Kidney tubule cell (primary cell): ENCODE measurements around the gene HDDC3.

Source experiments
- DNase-seq: peaks from one replicate; pipeline ENCODE4 v3.0.0-alpha.2; 2018; ENCODE audit warnings: low spot score

HDDC3 gene

DNA sequence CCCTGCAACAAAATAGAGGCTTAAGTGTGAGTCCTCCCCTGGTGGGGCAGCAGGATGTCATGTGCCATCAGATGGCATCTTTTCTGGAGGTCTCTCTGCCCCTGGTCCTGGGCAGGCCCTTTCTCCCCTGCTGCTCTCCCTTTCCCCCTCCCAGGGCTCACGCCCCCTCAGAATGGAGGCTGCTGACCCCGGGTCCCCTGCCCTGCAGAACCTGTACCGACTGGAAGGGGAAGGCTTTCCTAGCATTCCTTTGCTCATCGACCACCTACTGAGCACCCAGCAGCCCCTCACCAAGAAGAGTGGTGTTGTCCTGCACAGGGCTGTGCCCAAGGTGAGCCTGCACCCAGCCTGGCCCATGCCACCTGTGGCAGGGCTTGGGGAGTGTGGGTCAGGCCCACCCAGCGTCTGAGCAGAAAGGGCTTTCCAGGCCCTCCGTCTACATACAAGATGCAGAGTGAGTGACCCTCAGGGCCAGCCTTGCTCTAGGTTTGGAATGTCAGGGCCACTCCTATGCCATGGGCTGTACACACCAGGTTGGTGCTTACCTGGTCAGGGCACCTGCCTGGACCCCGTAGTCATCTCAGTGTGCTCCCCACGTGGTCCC, 40.9 kb downstream of the HDDC3 start:
- DNase-seq: no peak

DNA sequence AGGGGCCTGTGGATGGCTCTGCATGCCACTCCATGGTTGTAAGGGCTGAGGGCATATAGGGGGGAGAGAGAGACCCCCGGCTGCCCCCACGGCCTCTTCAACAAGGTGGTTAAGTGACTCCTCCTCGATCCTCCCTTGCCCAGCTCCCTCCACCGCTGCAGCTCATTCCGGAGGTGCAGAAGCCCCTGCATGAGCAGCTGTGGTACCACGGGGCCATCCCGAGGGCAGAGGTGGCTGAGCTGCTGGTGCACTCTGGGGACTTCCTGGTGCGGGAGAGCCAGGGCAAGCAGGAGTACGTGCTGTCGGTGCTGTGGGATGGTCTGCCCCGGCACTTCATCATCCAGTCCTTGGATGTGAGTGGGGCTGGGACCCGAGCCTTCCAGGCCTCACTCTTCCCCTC, 41.5 kb downstream of the HDDC3 start:
- DNase-seq: no peak

DNA sequence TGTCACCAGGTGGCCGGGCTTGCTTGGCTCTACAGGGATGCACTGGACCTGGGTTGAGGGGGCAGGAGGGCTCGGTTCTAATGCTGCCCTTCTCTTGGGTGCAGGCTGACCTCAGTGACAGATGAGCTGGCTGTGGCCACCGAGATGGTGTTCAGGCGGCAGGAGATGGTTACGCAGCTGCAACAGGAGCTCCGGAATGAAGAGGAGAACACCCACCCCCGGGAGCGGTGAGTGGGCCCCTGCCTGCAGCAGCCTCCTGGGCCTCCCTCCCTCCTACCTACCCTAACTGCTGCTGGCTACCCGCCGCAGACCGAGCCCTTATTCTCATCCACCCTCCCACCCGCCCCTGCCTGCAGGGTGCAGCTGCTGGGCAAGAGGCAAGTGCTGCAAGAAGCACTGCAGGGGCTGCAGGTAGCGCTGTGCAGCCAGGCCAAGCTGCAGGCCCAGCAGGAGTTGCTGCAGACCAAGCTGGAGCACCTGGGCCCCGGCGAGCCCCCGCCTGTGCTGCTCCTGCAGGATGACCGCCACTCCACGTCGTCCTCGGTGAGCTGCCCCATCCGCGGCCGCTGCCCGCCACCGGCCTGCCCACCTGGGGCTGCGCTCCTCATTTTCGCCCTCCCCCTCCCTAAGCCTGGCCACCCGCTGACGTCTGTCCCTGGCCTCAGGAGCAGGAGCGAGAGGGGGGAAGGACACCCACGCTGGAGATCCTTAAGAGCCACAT, 42.5 kb downstream of the HDDC3 start:
- DNase-seq: no peak

DNA sequence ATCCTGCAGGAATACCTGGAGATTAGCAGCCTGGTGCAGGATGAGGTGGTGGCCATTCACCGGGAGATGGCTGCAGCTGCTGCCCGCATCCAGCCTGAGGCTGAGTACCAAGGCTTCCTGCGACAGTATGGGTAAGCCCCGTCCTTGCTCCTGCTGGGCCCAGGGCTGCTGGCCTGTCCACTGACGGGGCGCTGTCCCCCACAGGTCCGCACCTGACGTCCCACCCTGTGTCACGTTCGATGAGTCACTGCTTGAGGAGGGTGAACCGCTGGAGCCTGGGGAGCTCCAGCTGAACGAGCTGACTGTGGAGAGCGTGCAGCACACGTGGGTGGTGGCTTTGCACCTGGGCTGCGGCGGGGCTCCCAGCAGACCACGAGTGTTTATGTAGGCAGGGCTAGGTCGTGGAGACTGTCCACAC, 43.0 kb downstream of the HDDC3 start:
- DNase-seq: no peak

DNA sequence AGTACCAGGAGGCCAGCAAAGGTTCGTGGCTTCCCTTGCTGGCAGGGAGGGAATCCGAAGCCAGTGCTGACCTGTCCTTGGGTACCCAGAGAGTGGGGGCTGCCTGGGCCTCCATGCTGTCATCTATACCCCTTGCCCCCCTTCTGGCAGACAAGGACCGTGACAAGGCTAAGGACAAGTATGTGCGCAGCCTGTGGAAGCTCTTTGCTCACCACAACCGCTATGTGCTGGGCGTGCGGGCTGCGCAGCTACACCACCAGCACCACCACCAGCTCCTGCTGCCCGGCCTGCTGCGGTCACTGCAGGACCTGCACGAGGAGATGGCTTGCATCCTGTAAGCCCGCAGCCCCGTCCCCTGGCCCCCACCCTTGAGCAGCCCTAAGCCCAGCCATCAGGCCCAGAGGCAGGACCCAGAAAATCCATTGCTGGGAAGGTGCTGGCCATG, 45.3 kb downstream of the HDDC3 start:
- no peak for DNase-seq

DNA sequence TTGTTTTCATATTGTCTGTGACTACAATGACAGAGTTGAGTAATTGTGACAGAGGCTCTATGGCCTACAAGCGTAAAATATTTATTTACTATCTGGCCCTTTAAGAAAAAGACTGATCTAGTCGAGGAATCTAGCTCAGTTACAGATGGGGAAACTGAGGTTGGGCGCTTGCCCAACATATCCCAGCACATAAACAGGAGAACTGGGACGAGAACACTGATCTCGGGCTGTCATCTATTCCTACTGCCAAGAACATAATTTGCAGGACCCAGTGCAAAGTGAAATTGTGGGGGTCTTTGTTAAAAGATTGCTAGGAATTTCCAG, 46.1 kb downstream of the HDDC3 start:
- no peak for DNase-seq

DNA sequence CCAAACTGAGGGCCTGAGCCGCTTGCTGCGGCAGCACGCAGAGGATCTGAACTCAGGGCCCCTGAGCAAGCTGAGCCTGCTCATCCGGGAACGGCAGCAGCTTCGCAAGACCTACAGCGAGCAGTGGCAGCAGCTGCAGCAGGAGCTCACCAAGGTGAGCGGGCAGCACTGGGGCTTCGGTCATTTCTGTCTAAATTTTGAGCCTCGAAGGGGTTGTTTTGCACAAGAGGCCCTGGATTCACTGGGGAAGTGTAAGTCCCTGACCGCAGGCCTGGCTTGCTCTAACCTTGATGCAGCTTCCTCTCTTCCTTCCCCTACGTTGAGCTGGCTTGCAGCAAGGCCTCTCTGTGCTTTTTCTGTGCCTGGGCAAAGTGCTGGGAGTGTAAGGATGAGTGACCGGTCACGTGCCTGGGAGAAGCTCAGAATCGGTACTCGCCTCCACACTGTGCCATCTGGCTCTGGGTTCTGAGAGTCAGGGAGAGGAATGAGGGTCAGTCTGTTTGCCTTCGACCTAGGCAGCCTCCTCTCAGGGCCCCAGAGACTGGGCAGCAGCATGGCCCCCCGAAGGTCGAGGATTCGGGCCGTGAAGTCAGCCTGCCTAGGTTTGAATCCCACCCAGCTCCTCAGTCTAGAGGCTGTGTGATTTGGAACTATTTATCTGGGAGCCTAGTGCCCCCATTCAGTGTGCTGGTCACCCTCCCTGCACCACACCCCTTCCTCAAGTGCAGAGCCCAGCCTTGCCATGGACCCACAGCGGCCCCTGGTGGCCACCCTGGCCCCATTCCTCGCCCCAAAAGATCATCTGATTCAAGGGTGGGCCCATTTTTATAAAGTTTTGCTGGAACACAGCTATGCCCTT, 46.7 kb downstream of the HDDC3 start:
- peak; percentile 57 for DNase-seq

DNA sequence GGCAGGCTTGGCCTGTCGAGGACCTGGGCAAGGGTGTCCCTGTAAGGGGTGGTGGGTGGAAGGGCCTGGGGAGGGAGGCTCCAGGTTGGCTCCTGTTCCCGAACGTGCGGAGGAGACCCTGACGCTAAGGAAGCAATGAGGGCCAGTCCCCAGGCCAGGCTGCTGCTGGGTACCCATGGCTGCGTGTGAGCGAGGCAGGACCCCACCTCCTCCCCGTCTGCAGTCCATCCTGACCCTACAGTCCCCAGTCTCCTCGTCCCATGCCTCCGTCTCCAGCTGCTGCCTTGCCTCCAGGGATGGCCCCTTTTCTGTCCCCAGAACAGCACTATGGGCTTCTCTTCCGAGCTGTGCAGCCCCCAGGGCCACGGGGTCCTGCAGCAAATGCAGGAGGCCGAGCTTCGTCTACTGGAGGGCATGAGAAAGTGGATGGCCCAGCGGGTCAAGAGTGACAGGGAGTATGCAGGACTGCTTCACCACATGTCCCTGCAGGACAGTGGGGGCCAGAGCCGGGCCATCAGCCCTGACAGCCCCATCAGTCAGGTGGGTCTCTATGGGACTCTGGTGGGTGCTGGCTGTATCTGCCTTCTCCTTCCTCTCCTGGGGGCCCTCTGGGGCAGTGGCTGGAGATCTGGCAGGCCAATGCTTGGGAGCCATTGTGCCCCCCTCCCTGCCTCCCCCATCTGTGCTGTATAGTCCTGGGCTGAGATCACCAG, 47.5 kb downstream of the HDDC3 start:
- DNase-seq: no peak

DNA sequence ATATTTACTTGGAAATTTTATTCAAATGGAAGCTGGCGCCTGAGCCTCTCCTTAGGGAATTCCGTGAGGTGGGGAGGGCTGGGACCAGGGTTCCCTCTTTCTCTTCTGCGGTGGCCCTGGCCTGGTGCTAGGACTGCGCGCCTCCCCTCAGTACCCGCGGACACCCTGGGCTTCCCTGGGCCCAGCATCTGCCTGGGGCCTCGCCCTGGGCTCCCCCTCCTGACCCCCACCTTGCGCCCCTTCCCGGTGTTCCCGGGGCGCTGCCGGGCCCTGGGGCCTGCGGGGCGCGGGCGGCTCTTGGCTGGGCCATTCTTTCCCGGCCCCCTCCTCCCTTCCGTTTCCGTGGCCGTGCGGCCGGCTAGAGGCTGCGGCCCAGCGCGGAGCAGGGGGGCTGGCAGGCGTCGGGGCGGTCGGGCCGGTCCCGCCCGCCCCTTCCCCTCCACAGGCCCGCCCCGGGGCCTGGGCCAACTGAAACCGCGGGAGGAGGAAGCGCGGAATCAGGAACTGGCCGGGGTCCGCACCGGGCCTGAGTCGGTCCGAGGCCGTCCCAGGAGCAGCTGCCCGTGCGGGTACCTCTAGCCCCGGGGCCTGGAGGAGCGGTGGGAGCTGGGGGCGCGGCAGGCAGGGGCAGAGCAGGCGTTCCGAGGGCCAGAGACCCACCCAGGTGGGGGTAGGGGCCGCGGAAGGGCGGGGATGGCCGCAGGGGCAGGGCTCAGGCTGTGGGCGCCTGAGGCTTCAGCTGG, 48.2 kb downstream of the HDDC3 start, which contains the start of gene FES:
FES (plus strand) TSS at position 529 of the 743 bp plus-strand sequence. CDS start 542 bp downstream, outside the sequence.
- peak; percentile 44 for DNase-seq

DNA sequence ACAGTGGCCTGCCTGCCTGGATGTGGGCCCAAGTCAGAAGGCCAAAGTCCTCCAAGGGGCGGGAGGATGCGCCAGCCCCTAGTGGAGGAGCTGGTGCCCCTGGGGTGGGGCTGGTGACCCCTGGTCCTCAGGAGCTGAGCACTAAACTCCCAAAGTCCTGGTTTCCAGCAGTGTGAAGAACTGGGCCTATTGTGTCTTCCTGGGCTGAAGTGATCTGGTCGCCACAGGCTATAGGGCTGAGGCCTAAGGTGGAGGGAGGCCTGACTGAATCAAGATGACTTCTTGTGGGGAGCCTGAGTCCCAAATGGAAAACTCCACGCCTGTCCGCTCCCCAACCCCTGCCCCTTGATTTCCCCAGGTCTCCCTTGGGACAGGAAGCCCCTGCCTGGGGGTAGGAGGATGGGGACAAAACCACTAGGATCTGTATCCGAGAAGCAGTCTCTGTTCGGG, 48.8 kb downstream of the HDDC3 start:
- no peak for DNase-seq

DNA sequence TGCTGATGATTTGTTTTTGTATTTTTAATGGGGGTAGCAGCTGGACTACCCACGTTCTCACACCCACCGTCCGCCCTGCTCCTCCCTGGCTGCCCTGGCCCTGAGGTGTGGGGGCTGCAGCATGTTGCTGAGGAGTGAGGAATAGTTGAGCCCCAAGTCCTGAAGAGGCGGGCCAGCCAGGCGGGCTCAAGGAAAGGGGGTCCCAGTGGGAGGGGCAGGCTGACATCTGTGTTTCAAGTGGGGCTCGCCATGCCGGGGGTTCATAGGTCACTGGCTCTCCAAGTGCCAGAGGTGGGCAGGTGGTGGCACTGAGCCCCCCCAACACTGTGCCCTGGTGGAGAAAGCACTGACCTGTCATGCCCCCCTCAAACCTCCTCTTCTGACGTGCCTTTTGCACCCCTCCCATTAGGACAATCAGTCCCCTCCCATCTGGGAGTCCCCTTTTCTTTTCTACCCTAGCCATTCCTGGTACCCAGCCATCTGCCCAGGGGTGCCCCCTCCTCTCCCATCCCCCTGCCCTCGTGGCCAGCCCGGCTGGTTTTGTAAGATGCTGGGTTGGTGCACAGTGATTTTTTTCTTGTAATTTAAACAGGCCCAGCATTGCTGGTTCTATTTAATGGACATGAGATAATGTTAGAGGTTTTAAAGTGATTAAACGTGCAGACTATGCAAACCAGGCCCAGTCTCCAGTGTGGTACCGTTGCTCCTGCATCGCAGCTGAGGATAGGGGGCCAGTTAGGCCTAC, 49.4 kb downstream of the HDDC3 start:
- DNase-seq: no peak

DNA sequence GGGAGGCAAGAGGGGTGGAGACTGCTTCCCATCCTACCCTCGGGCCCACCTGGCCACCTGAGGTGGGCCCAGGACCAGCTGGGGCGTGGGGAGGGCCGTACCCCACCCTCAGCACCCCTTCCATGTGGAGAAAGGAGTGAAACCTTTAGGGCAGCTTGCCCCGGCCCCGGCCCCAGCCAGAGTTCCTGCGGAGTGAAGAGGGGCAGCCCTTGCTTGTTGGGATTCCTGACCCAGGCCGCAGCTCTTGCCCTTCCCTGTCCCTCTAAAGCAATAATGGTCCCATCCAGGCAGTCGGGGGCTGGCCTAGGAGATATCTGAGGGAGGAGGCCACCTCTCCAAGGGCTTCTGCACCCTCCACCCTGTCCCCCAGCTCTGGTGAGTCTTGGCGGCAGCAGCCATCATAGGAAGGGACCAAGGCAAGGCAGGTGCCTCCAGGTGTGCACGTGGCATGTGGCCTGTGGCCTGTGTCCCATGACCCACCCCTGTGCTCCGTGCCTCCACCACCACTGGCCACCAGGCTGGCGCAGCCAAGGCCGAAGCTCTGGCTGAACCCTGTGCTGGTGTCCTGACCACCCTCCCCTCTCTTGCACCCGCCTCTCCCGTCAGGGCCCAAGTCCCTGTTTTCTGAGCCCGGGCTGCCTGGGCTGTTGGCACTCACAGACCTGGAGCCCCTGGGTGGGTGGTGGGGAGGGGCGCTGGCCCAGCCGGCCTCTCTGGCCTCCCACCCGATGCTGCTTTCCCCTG, 50.2 kb downstream of the HDDC3 start:
- DNase-seq: no peak

DNA sequence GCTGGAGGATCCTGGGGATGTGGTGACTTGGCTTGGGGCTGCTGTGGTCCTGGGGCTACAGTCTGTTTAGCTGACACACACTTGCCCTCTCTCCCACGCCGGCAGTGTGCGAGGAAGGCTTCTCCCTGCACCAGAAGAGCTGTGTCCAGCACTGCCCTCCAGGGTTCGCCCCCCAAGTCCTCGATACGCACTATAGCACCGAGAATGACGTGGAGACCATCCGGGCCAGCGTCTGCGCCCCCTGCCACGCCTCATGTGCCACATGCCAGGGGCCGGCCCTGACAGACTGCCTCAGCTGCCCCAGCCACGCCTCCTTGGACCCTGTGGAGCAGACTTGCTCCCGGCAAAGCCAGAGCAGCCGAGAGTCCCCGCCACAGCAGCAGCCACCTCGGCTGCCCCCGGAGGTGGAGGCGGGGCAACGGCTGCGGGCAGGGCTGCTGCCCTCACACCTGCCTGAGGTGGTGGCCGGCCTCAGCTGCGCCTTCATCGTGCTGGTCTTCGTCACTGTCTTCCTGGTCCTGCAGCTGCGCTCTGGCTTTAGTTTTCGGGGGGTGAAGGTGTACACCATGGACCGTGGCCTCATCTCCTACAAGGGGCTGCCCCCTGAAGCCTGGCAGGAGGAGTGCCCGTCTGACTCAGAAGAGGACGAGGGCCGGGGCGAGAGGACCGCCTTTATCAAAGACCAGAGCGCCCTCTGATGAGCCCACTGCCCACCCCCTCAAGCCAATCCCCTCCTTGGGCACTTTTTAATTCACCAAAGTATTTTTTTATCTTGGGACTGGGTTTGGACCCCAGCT, 51.0 kb downstream of the HDDC3 start:
- DNase-seq: no peak

DNA sequence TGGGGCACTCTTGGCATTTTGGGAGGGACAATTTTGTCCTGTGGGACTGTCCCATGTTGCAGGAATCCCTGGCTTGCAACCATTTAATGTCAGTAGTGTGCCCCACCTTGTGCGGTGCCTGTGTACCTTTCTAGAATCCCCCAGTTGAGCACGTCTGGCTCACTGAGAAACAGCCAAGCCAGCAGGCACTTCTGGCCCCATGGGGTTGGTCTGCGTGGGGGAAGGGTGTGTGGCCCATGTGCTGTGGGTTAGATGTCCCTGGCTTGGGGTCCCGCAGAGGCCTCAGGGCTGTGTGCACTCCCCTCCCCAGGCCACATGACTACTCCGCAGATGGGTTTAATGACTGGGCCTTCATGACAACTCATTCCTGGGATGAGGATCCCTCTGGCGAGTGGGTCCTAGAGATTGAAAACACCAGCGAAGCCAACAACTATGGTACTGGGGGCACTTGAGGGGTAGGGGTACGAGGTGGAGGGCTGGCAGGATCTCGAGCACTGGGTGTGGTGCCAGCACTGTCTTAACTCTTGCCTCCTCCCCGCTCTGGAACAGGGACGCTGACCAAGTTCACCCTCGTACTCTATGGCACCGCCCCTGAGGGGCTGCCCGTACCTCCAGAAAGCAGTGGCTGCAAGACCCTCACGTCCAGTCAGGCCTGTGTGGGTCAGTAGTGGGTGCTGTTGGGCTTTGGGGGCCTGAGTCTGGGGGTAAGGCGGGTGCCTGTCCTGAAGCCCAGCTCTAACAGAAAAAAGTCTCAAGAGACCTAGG, 51.8 kb downstream of the HDDC3 start:
- DNase-seq: no peak
